Measurements from ENCODE around the gene KREMEN2.

The KREMEN2 gene

DNA sequence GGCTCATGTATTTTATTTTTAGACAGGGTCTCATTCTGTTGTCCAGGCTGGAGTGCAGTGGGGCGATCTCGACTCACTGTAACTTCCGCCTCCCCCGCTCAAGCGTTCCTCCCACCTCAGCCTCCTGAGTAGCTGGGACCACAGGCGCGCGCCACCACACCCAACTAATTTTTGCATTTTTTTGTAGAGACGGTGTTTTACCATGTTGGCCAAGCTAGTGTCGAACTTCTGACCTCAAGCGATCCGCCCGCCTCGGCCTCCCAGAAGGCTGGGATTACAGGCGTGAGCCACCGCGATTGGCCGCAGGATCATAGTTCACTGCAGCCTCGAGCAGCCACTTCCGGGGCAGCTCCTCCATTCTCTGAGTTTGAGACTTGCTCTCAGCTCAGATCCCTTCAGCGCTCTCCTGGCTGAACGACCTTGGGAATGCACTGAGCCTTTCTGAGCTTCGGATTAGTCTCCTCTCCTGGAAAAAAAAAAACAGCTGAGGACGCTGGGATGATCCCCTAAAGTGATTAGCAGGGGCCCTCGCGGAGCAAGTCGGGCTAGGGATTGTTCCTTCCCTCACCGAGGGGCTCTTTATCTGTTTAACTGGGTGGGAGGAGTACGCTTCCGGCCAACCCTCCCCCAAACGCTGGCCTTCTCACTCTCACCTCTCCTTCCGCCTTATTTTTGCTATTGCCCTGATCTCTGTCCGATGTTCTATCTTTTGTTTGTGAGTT lies 17.3 kb downstream of the KREMEN2 start:
- H3K9me3 ChIP-seq (ENCODE audit: insufficient read depth, low read length) = no peaks in the 10 kb centered on the region
- H3K9me2 ChIP-seq (replicated peaks; ENCODE audit: insufficient read depth, low read length) = no peaks in the 10 kb centered on the region
- no peaks in the 10 kb centered on the region for H4K20me1 ChIP-seq (ENCODE audit: low read depth, low read length)
- no peaks in the 10 kb centered on the region for H3K36me3 ChIP-seq (ENCODE audit: low read length)
- no peak overlapping the region for H3K27ac ChIP-seq (ENCODE audit: low read depth, low read length)
- peaks cover 23% of the 10 kb centered on the region for H3K79me2 ChIP-seq (ENCODE audit: insufficient read depth, low read length)
- peak overlapping the region; percentile 90 for H3K9ac ChIP-seq (ENCODE audit: low read length)
- H2AFZ ChIP-seq (ENCODE audit: low read depth, low read length, severe bottlenecking) = no peak overlapping the region
- no peak for TF ChIP-seq EZH2phosphoT487 (conservative IDR thresholded peaks at IDR 0.05; ENCODE audit: low read length)
- TF ChIP-seq, protein P1, sequence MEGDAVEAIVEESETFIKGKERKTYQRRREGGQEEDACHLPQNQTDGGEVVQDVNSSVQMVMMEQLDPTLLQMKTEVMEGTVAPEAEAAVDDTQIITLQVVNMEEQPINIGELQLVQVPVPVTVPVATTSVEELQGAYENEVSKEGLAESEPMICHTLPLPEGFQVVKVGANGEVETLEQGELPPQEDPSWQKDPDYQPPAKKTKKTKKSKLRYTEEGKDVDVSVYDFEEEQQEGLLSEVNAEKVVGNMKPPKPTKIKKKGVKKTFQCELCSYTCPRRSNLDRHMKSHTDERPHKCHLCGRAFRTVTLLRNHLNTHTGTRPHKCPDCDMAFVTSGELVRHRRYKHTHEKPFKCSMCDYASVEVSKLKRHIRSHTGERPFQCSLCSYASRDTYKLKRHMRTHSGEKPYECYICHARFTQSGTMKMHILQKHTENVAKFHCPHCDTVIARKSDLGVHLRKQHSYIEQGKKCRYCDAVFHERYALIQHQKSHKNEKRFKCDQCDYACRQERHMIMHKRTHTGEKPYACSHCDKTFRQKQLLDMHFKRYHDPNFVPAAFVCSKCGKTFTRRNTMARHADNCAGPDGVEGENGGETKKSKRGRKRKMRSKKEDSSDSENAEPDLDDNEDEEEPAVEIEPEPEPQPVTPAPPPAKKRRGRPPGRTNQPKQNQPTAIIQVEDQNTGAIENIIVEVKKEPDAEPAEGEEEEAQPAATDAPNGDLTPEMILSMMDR (IDR thresholded peaks at IDR 0.05; ENCODE audit: insufficient read depth, low read length, poor library complexity, severe bottlenecking) = no peak
- no peaks in the 10 kb centered on the region for H3K27me3 ChIP-seq (ENCODE audit: low read length)
- H3F3A ChIP-seq (ENCODE audit: insufficient read depth) = peaks cover 18% of the 10 kb centered on the region
- H3K4me2 ChIP-seq (ENCODE audit: low read depth, low read length, poor library complexity, severe bottlenecking) = peak overlapping the region; percentile 76
- H3K4me3 ChIP-seq (ENCODE audit: insufficient read depth, low read length, poor library complexity, severe bottlenecking) = peak overlapping the region; percentile 83

DNA sequence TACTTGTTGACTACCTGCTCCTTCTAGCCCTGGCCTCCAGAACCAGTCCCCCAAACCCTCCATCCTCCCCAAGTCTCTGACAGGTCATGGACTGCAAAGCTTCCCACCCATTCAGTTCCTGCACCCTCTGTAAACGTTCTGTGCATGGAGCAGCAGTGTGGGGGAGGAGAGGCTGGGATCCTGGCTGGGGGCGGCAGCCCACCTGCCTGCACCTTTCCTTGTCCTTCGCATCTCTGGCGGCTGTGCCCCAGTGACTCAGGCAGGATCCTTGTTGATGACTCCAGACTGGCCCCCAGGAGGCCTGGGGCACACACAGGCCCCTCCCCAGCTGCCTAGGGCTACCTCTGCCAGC lies 17.8 kb downstream of the KREMEN2 start:
- no peak for TF ChIP-seq EZH2phosphoT487 (conservative IDR thresholded peaks at IDR 0.05; ENCODE audit: low read length)
- TF ChIP-seq, protein P1 (IDR thresholded peaks at IDR 0.05; ENCODE audit: insufficient read depth, low read length, poor library complexity, severe bottlenecking) = no peak
- Histone ChIP-seq H3K9me2 (replicated peaks; ENCODE audit: insufficient read depth, low read length) (no peaks in the 10 kb centered on the region), H3K36me3 (ENCODE audit: low read length) (no peaks in the 10 kb centered on the region), H3K9me3 (ENCODE audit: insufficient read depth, low read length) (no peaks in the 10 kb centered on the region), H3K4me2 (ENCODE audit: low read depth, low read length, poor library complexity, severe bottlenecking) (no peak overlapping the region), H3K79me2 (ENCODE audit: insufficient read depth, low read length) (peaks cover 23% of the 10 kb centered on the region), H3K9ac (ENCODE audit: low read length) (no peak overlapping the region), H3K27me3 (ENCODE audit: low read length) (no peaks in the 10 kb centered on the region), H2AFZ (ENCODE audit: low read depth, low read length, severe bottlenecking) (no peak overlapping the region), H3F3A (ENCODE audit: insufficient read depth) (peaks cover 18% of the 10 kb centered on the region), H4K20me1 (ENCODE audit: low read depth, low read length) (no peaks in the 10 kb centered on the region), H3K4me3 (ENCODE audit: insufficient read depth, low read length, poor library complexity, severe bottlenecking) (no peak overlapping the region), H3K27ac (ENCODE audit: low read depth, low read length) (peak overlapping the region; percentile 84; the same call in 1 of the 2 replicates)

DNA sequence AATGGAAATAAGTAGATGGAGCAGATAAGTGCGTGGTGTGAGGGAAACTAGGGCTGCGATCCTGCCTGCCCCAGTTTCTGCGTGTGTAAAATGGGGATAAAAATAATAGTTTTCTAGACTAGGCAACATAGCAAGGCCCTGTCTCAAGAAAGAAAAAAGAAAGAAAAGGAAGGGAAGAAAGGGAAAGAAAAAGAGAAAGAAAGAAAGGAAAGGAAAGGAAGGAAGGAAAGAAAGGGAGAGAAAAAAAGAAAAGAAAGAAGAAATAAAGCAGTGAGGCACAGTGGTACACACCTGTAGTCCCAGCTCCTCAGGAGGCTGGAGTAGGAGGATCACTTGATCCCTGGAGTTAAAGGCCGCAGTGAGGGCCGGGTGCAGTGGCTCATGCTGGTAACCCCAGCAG lies 18.3 kb downstream of the KREMEN2 start:
- no peak overlapping the region for H3K4me3 ChIP-seq (ENCODE audit: insufficient read depth, low read length, poor library complexity, severe bottlenecking)
- no peak overlapping the region for H2AFZ ChIP-seq (ENCODE audit: low read depth, low read length, severe bottlenecking)
- no peaks in the 10 kb centered on the region for H4K20me1 ChIP-seq (ENCODE audit: low read depth, low read length)
- H3K79me2 ChIP-seq (ENCODE audit: insufficient read depth, low read length) = peaks cover 20% of the 10 kb centered on the region
- H3F3A ChIP-seq (ENCODE audit: insufficient read depth) = peaks cover 18% of the 10 kb centered on the region
- no peaks in the 10 kb centered on the region for H3K9me2 ChIP-seq (replicated peaks; ENCODE audit: insufficient read depth, low read length)
- H3K9me3 ChIP-seq (ENCODE audit: insufficient read depth, low read length) = no peaks in the 10 kb centered on the region
- H3K27me3 ChIP-seq (ENCODE audit: low read length) = no peaks in the 10 kb centered on the region
- peak overlapping the region; percentile 15 for H3K4me2 ChIP-seq (ENCODE audit: low read depth, low read length, poor library complexity, severe bottlenecking)
- peak overlapping the region; percentile 19; the same call in 1 of the 2 replicates for H3K9ac ChIP-seq (ENCODE audit: low read length)
- no peak for TF ChIP-seq EZH2phosphoT487 (conservative IDR thresholded peaks at IDR 0.05; ENCODE audit: low read length)
- TF ChIP-seq, protein P1 (IDR thresholded peaks at IDR 0.05; ENCODE audit: insufficient read depth, low read length, poor library complexity, severe bottlenecking) = no peak
- peak overlapping the region; percentile 84 for H3K27ac ChIP-seq (ENCODE audit: low read depth, low read length)
- no peaks in the 10 kb centered on the region for H3K36me3 ChIP-seq (ENCODE audit: low read length)
